HG03432 (cell line): ENCODE measurements around the gene ARMCX2.
"Not testable (repeated sequence)": the region's sequence is repeated elsewhere in the genome, so short reads cannot be mapped to it uniquely, and the experiment has no call there.

Source experiments
- ATAC-seq: cut with Tn5 transposase; IDR thresholded peaks from one replicate; pipeline ENCODE4 v1.9.1; 2021; ENCODE audit warnings: mild to moderate bottlenecking, moderate library complexity; ENCODE audit not compliant: unreplicated experiment

ARMCX2 gene

DNA sequence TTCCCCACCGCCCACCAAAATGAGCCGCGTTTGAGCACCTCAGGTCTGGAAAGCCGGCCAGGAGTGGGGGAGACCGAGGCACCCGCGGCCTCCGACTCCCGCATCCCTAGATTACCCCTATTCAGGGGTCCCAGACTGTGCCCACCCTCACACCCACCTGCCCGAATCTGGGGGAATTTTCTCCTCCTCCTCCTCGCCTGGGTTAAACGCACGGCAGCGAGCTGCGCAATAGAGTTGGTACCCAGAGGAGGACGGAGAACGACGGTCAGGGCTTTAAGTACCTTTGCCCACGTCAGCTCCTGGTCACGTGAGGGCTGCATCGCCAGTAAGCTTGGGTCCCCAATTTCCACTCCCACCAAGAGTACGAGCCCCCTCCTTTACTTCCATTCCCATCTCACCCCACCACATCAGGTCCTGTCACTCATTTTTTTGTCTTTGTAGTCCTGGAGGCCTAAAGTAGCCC lies at the start of gene ARMCX2:
Gene ARMCX2, minus strand, starts transcription at position 250 of the 463 bp plus-strand sequence. CDS start 2,262 bp downstream, outside the sequence.
- ATAC-seq = peak; percentile 65

DNA sequence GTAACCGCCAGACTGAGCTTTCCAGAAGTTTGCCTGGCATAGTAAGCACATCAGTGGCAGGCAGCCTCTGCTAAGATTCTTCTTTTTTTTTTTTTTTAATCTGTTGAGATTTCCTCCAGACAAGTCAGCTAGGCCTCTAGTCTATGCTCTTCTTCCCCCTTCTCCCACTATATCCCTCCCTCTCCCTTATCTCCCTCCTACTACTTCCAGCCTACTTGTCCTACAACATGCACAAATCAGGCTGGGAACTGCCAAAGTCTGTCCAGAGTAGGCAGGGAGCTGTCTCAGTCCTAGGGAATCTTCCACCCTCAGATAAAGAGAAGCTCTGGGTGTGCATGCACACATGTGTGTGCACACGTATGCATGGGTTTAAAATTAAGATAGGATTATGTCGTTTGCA lies 49.7 kb upstream of the ARMCX2 start:
- ATAC-seq = no peak

GRCh38 chrX:101708163-101708562 lies 48.5 kb upstream of the ARMCX2 start:
- ATAC-seq = no peak

- ATAC-seq = peak; percentile 95
These were observed 33.8 kb upstream of the ARMCX2 start for GRCh38 chrX:101693476-101693875.

DNA sequence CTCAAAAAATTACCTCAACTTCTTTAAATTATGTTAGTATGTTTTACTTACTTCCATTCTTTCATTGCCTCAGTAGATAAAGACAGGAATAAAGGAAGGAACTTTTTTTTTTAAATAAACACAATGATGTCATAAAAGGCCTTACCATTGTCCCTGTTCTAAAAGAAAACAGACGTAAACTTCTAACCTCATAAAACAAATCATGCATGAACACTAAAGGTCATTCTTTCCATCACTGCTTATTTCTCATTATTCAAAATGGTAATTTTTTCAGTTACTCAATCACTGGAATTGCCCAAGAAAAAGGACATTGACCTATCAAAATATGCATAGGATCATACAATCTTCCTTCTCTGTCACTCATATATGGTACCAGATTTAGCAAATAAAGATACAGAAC lies 32.2 kb upstream of the ARMCX2 start:
- no peak for ATAC-seq

GRCh38 chrX:101686574-101686973 lies 26.9 kb upstream of the ARMCX2 start:
- ATAC-seq = no peak

GRCh38 chrX:101685923-101686322 lies 26.3 kb upstream of the ARMCX2 start:
- ATAC-seq = no peak

GRCh38 chrX:101682723-101683122 lies 23.1 kb upstream of the ARMCX2 start:
- ATAC-seq = no peak

DNA sequence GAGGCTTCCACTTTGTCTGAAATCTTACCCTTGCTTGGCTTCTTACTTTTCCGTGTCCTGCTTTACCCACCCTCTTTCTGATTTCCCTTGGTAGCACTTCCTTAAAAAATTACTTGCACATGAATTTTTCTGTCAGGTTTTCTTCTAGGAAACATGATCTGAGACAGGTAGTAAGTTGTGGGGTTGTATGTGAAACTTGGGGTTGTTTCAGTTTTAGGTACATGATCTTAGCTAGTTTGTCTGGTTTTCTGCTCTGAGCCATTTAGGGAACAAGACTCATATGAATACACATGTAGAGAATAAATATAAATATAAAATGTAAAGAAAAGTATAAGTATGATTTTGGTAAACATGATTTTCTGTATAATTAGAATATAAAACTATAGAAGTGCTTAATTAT lies 17.4 kb upstream of the ARMCX2 start:
- ATAC-seq = peak; percentile 83

GRCh38 chrX:101676571-101676970 lies 16.9 kb upstream of the ARMCX2 start:
- ATAC-seq = peak; percentile 40

- ATAC-seq = peak; percentile 47
These were observed 8.5 kb upstream of the ARMCX2 start for GRCh38 chrX:101668143-101668542.

DNA sequence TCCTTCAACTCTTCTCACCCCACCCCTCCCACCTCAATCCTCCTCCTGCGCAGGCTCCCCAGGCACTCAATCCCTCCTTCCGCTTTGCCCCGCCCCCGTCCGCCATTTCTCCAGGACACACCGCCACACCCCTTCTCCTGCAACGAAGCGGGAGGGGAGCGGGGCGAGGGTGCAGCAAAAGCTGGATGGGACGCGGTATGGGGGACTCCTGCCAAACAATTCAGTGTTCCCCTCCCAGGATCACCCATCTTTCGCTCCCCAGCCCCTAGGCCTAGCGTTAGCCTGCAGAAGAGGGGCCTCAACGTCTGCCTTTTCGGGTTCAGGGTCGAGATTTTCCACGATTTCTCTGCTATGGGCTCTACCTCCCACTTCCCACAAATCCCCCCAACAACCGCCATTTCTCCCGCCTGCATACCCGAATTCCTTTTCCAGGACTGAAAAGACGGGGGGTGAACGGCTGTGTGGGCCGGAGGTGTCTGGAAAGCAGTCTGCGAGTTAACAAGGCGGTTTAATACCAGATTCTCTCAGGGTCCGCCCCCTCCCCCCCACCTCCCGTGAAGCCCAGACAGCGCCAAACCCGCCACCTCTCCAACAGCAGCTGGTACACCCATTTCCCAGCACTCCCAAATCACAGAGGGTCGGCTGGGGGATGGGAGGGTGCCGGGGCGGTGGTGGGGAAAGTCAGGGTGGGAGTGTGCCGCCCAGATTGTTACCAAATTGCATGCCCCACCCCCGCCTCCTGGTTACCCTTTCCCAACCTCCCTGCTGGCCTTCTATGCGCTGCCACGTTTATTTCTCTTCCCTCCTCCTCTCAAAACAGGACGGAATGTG lies 774 bp downstream of the ARMCX2 start:
- ATAC-seq = peak; percentile 87

GRCh38 chrX:101657495-101657894 lies 2.2 kb downstream of the ARMCX2 start:
- no peak for ATAC-seq

DNA sequence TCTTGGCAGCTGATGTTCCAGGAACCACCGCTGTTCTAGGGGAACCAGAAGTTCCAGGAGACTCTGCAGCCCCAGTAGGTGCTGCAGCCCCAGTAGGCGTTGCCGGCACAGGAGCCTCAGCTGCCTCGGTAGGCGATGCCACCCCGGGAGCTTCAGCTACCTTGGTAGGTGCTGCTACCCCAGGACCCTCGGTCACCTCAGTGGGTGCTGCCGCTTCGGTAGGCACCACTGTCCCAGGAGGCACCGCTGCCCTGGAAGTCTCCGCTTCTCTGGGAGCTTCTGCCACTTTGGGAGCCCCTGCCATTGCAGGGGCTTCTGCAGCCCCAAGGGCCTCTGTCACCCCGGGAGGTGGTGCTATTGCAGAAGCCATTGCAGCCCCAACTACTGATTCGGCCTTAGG lies 2.8 kb downstream of the ARMCX2 start:
- ATAC-seq = no peak

GRCh38 chrX:101655534-101655933 lies 4.1 kb downstream of the ARMCX2 start:
- ATAC-seq = no peak

GRCh38 chrX:101647716-101648115 lies 11.9 kb downstream of the ARMCX2 start:
- ATAC-seq = not testable (repeated sequence)

DNA sequence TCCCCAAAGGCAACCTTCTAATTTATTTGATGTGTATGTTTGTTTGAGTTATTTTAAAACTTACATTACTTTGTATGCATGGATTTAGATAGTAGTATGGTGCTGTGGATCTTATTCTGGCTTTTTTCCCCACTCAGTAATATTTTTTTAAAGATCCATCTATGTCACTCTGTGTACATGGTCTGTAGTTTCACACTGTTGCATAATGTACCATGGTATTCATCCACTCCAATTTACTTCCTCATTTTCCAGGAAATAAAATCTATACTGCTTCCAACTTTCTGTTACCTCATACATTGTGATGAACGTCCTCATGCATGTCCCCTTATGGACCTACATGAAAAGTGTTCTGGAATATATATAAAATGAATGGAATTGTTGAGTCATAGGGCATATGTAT lies 17.6 kb downstream of the ARMCX2 start:
- ATAC-seq = no peak

GRCh38 chrX:101639583-101639982 lies 20.1 kb downstream of the ARMCX2 start:
- no peak for ATAC-seq

DNA sequence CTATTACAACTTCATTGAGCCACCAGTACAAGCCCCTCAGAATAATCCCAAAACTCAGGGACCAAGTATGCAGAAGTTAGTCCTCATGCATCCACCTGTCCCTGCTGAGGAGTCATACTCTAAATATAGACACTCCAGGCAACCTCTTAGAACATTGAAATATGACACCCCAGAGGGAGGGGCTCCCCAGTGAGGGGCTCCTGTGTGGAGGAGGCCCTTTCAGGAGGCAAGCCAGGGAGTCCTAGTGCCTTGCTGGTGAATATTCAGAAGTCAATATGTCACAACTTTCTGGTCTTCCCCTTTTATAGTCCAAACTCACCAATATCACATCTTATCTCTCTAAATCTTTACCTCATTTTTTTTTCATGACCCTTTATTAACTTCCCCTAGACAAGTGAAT lies 40.3 kb downstream of the ARMCX2 start:
- ATAC-seq = no peak

GRCh38 chrX:101617211-101618191 lies 42.1 kb downstream of the ARMCX2 start, which contains the start of gene ARMCX6:
TSS of gene ARMCX6 (minus strand) at chrX:101618000. CDS start at chrX:101616620, 1,380 bp downstream.
- ATAC-seq = peak; percentile 97

DNA sequence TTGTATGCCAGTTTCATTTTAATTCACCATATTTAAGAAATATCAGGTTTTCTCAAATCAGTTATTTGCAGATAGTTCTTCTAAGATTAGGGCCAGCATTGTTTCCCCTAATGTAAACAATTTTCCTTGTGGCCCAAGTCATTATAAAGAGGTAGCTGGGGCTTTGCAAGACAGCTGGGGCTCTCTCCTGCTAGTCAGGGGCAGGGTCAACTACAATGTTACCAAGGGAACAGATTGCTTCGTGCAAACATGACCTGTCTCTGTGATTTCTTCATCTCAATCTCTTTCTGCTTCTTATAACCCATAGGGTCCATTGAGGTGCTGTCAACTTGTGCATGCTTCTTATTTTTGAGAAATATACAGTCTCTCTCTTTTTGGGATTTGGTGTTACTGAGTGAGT lies 53.9 kb downstream of the ARMCX2 start:
- no peak for ATAC-seq
